GM18498 (cell line): ENCODE data around the gene LTO1.
"Not testable (repeated sequence)": the region's sequence is repeated elsewhere in the genome, so short reads cannot be mapped to it uniquely, and the experiment has no call there.

Source experiments
- ATAC-seq: cut with Tn5 transposase; IDR thresholded peaks from one replicate; pipeline ENCODE4 v1.9.1; 2021; ENCODE audit warnings: mild to moderate bottlenecking, moderate library complexity; ENCODE audit not compliant: unreplicated experiment

Gene LTO1

GRCh38 chr11:69636512-69637197 is 38.5 kb downstream of the LTO1 start:
- ATAC-seq: no peak

- ATAC-seq: no peak
Measured at GRCh38 chr11:69635804-69636511, 39.2 kb downstream of the LTO1 start.

GRCh38 chr11:69635195-69635594 is 40.0 kb downstream of the LTO1 start:
- no peak for ATAC-seq

- no peak for ATAC-seq
Measured at GRCh38 chr11:69634590-69634989, 40.6 kb downstream of the LTO1 start.

GRCh38 chr11:69634069-69634468 is 41.1 kb downstream of the LTO1 start:
- ATAC-seq: no peak

GRCh38 chr11:69632900-69633299 is 42.3 kb downstream of the LTO1 start:
- no peak for ATAC-seq

- ATAC-seq: no peak
Measured at GRCh38 chr11:69630424-69630823, 44.7 kb downstream of the LTO1 start.

- no peak for ATAC-seq
Measured at GRCh38 chr11:69630017-69630416, 45.1 kb downstream of the LTO1 start.

GRCh38 chr11:69627551-69627950 is 47.6 kb downstream of the LTO1 start:
- ATAC-seq: no peak

- ATAC-seq: no peak
Measured at GRCh38 chr11:69625476-69625875, 49.7 kb downstream of the LTO1 start.

GRCh38 chr11:69624293-69624692 is 50.9 kb downstream of the LTO1 start:
- no peak for ATAC-seq

- ATAC-seq: not testable (repeated sequence)
Measured at GRCh38 chr11:69622097-69622681, 53.0 kb downstream of the LTO1 start.

- no peak for ATAC-seq
Measured at GRCh38 chr11:69620683-69621290, 54.4 kb downstream of the LTO1 start.

GRCh38 chr11:69618237-69618636 is 56.9 kb downstream of the LTO1 start:
- no peak for ATAC-seq

- no peak for ATAC-seq
Measured at GRCh38 chr11:69617682-69618081, 57.5 kb downstream of the LTO1 start.

GRCh38 chr11:69617220-69617619 is 57.9 kb downstream of the LTO1 start:
- ATAC-seq: no peak
